HG03520 (cell line): ENCODE measurements around the gene GRB2.
"Not testable (repeated sequence)": the region's sequence is repeated elsewhere in the genome, so short reads cannot be mapped to it uniquely, and the experiment has no call there.

Experiments
- ATAC-seq: cut with Tn5 transposase; IDR thresholded peaks from one replicate; pipeline ENCODE4 v1.9.1; 2021; ENCODE audit warnings: mild to moderate bottlenecking, moderate library complexity; ENCODE audit not compliant: unreplicated experiment

The GRB2 gene

DNA sequence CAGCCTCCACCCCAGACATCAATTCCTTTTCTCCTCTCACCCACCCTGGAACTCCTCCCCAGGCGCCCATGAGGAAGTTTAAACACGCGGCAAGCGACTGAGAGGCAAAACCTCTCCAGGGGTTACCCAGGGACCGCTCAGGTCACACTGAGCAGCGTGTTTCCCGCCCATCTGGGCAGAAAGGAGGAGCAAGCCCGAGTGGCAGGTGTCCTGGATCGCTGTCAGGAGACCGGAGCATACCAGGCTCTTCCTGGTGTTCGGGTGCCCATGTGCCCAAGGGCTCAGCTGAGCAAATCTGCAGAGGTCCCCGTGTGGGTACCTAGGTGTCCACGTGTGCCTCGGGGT, 116.7 kb downstream of the GRB2 start:
- no peak for ATAC-seq

GRCh38 chr17:75288359-75288758, 117.1 kb downstream of the GRB2 start:
- ATAC-seq, result no peak

DNA sequence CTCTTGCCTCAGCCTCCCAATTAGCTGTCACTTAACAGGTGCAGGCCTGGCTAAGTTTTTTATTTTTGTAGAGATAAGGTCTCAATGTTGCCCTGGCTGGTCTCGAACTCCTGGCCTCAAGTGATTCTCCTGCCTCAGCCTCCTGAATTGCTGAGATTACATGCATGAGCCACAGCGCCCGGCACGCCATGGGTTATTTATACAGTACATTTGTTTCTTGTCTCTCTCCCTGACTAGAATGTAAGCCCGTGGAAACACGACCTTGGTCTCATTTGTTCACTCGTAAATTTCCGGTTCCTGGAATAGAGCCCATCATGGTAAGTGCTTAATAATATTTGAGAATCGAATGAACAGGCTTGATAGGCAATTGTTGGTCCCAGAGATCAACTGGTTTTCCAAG, 118.3 kb downstream of the GRB2 start:
- ATAC-seq, result no peak

GRCh38 chr17:75285123-75285522, 120.4 kb downstream of the GRB2 start:
- no peak for ATAC-seq

GRCh38 chr17:75280189-75280588, 125.3 kb downstream of the GRB2 start:
- ATAC-seq, result not testable (repeated sequence)

GRCh38 chr17:75277664-75278071, 127.8 kb downstream of the GRB2 start:
- no peak for ATAC-seq

DNA sequence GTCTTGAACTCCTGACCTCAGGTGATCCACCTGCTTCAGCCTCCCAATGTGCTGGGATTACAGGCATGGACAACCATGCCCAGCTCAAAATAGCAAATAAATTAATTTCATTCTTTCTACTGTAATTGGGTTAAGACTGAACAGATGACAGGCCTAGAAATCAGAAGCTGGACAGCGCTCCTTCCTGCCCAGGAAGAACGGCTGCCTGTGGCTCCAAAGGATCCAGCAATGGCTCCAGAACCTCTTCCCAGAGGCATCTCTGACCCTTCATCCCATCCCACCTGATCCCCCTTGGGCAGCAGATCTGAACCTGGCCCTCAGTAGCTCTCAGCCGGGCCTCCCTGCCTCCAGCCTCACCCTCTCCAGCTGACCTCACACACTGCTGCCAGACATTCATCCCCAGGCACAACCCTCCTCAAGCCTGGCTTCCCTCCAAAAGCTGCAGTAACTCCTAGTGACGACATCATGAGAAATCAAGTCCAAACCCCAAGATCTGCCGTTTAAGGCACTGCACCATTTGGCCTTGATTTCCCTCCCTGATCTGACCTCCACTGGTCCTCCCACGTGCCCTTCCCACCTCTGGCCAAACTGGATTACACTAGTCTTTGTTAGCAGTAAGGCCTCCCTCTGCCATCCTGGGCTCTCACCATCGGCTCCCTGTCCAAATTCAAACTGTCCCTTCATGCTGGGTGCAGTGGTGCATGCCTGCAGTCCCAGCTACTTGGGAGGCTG, 131.3 kb downstream of the GRB2 start:
- ATAC-seq, result no peak

GRCh38 chr17:75272848-75273184, 132.7 kb downstream of the GRB2 start:
- ATAC-seq, result no peak

- ATAC-seq, result no peak
Measured at GRCh38 chr17:75271955-75272847, 133.3 kb downstream of the GRB2 start.

DNA sequence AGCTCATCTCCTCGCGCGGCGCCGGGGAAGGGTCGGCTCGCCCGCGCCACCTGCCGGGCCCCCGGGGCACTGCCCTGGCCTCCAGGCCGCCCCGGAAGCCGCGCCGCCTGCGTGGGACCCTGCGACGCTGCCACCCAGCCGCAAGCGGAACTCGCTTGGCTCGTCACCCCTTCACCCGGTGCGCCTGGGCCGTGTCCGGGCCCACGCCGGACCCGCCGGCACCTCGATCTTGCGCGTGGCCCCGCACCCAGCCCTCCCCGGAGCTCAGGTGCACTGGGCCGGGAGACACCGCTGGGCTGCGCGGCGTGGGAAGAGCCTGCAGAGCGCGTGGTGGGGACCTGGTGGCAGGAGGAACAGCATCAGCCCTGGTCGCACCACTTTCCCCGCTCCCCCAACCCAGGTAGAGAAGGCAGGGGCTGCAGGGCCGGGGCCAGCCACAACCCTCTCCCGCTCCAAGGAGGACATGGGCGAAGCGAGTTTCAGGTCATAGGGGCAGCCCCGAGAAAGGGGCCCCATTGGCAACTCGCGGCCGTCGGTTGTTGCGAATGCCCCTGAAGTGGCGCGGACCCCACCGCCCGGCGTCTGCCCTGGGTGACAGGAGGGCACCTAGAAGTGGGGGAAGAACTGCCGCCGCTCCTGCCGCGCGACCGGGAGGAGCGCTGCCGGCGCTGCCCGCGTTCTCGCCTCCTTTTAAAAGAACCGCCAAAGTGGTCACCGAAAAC, 134.1 kb downstream of the GRB2 start:
- peak; percentile 63 for ATAC-seq

- ATAC-seq, result peak; percentile 10
Measured at GRCh38 chr17:75270966-75271232, 134.6 kb downstream of the GRB2 start, which contains the start of gene MIF4GD. Gene MIF4GD, minus strand, starts transcription at chr17:75271231. Its CDS starts 1,036 bp downstream, at chr17:75270195.

- ATAC-seq, result peak; percentile 30
Measured at GRCh38 chr17:75270218-75270965, 135.1 kb downstream of the GRB2 start.

- no peak for ATAC-seq
Measured at GRCh38 chr17:75269844-75270217, 135.6 kb downstream of the GRB2 start.
